ENCODE results near the gene MYO9B.

The MYO9B gene

DNA sequence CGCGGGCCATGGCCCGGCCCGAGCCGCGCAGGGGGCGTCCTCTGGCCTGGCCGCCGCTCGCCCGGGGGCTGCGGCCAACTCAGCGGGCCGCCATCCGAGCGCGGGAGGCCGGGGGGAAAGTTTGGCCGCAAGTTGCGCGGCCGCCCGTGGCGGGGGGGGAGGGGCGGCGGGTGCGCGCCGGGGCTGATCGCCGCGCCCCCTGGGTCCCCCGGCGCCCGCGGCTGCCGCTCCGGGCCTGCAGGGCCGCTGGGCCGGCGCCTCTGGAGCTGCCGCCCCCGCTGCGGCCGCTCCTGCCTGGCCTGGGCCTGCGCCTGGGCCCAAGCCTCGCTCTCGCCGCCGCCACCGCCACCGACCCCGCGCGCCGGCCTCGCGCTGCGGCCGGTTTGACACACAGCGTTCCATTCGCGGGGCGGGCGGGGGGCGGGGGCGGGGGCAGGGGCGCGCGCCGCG lies 170.0 kb downstream of the MYO9B start, which contains the start of gene NR2F6:
TSS of gene NR2F6 (minus strand) at position 385 of the 450 bp plus-strand sequence. CDS start 699 bp downstream, outside the sequence.
- DNase-seq: no peak

DNA sequence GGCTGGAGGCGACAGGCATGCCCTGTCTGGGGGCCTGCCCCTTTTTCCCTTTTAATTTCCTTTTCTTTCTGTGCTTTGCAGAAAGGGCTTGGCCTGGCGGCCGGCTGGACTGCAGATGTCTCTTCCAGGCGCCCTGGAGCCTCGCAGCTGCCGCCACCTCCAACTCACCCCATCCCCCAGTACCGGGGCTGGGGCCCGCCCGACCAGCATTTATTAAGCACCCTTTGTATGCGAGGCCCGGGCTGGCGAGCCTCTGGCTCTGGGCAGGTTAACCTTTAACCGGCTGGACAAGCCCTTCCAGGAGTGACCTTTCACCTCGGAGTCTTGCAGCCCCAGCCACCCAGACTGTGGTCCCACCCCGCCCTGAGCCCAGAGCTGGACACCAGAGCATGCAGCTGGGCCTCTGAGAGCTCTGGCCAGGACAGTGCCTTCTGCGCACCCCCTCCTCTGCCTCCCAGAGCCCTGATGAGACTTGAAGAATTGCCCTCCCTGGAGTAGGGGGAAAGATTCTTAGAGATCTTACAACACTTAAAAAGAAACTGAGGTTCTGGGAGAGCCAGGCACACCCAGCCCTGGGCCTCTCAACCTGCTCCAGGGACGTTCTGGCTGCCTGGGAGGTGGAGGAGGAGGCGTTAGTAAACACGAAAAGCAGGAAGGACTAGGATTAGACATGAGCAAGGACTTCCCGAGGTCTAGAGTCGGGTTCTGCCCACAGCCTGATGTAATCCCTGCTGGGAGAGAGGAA lies 171.3 kb downstream of the MYO9B start:
- no peak for DNase-seq

DNA sequence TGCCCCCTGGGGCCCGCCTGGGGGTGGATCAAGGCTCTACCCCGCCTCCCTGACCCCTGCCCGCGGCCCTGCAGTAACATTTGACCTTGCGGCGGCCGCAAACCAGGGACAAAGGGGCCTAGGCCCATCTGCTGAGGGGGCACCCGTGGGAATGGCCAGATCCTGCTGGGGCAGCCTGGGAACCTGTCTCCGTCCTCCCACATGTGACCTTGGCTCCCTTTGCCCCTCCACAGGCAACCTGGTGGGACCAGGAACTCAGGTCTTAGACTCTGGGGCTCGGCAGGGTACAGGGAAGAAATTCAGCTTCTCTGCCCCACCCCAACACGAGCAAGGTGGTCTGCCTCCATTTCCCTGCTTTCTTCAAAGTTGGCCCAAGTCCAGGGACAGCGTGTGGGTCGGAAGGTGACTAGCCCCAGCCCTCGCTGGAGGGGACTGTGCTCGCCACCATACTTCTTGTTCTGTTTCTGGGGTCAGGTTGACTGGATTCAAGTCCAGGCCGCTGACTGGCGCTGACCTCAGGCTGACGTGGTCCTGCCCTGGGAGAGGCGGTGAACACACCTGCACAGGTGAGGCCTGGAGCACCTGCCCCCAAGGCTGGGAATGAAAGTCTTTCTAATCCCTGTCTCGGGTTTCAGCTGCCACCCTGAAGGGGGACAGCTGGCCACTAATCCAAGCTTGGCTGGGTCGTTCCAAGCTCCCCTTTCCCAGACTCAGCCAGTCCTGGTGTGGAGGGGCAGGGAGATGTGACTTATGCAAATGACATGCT lies 172.6 kb downstream of the MYO9B start:
- DNase-seq: no peak

DNA sequence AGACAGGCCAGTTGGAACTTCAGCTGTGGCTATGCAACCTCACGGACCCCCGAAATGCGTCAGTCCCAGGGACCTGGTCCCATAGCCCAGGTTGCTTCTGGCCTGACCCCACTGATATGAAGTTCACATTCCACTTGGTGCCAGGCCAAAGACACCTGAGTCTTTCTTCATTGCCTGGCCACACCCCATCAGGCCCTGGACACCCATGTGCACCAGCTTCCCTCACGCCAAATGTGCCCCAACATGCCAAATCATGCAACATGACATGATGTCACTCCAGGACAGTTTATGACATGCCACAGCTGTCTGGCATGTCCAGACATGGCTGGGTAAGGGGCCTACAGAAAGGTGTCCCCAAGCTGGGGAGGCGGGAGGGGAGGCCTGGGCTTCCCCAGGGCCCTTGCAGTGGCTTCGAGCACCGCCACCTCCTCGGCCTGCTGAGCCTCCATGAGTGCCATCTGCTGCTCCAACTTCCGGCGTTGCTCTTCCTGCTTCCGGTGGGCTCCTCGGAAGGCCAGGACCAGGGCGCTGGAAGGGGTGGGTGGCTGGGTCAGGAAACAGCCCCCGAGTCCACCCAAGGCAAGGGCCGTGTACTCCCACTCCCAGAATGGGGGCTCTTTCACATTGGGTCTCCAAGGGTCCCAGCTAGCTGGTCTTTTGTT lies 174.4 kb downstream of the MYO9B start:
- no peak for DNase-seq

DNA sequence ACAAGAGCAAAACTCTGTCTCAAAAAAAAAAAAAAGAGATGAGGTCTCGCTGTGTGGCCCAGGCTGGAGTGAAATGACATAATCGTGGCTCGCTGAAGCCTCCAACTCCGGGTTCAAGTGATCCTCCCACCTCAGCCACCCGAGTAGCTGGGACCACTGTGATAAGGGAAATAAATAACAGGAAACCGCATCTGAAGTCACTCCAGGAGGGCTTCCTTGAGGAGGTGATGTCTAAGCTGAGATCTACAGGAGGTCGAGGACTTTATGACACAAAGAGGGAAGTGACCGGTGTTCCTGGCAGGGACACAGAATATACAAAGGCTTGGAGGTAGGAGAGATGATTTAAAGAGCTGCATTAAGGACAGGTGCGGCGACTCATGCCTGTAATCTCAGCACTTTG lies 179.1 kb downstream of the MYO9B start:
- no peak for DNase-seq

DNA sequence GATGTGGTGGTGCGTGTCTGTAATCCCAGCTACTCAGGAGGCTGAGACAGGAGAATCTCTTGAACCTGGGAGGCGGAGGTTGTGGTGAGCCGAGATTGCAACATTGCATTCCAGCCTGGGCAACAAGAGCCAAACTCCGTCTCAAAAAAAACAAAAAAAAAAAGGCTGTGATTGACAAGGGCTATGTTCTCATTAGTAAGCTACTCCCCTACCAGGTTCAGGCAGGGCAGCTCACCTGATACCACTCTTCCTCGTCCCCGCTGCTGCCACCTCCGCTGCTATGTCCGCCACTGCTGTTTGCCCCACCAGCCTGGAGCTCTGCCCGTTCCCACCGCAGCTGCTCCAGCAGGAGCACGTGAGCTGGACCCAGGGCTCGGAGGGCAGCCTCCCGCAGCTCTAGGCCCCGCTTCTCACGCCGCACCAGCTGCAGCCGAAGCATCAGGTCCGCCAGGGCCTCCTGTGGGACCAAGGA lies 179.6 kb downstream of the MYO9B start:
- no peak for DNase-seq

DNA sequence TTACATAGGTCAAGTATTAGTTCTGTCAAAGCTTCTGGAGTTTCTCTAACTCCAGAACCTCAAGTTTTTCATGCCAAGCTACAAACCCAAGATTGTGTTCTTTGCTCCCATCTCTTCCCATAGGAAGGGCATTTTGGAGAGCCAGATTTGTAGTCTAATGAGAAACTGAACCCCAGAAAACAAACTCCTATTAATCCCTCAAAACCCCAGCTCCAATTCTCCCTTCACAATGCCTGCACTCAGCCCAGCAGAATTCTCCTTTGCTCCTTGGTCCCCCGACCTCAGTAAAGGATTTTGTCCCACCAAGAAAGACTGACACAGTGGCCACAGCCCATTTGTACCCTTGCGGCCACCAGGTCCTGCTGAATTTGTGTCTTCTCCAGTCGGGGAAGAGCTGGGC lies 180.6 kb downstream of the MYO9B start:
- DNase-seq: no peak

DNA sequence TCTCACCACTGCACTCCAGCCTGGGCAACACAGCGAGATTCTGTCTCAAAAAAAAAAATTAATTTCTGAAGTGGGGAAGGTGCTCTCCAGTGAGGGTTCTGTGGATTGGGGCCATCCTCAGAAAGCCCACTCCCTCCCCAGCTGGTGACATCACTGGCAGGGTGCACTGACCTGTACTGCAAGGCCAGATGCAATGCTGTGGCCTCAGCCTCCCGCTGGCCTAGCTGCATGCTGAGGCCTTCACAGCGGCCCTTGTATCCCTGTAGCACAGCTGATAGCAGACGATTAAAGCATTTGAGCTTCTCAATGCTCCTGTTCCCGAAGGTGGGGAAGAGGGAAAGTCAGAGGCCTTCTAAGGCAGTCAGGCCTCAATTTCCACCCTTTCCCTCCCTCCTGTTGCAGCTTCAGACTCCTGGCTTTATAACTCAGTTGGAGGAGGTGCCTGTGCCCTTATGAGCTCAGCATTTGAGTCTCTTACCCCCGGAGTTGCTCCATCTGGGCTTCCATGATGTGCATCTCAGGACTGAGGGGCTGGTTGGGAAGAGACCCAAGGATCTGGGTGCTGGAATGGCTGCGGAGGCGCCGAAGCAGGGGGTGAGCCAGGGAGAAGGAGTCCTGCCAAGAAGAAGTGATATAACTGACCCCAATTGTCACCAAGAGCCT lies 183.7 kb downstream of the MYO9B start:
- DNase-seq: no peak

DNA sequence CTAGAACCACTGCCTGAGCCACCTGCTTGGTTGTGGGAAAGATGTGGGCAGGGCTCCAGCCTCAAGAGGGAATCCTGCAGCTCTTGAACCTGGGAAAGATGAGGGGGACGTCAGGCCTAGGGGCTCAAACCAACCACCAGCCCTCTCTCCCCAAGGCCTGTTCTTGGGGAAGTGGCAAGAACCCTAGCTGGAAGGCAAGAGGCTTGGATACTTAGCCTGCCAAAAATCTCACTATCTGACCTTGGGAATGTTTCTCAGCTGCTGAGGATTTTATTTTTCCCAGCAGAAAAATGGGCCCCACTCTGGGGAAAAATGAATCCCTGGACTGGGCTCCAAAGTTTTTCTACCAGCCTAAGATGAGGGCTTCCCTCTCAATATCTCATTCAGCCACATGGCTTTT lies 184.4 kb downstream of the MYO9B start:
- no peak for DNase-seq

DNA sequence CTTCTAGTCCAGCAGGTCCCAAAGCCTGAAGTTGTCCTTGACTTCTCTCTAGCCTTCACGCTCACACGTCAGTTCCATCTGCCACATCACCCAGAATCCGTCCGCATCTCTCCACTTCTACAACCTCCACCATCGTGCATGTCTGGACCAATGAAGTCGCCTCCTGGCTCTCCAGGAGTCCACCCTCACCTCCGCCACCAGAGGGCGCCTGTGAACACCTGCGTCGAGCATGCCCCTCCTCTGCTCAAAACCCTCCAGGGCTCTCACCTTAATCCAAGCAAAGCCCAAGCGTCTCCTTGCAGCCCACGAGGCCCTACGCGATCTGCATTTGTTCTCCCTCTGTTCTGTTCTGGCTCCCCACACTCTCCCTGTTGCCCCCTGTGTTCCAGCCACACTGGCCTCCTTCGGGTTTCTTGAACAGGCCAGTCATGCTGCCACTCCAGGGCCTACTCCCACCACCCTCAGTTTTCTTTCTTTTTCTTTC lies 185.3 kb downstream of the MYO9B start:
- peak; percentile 74 to 86 (median 84) for DNase-seq

DNA sequence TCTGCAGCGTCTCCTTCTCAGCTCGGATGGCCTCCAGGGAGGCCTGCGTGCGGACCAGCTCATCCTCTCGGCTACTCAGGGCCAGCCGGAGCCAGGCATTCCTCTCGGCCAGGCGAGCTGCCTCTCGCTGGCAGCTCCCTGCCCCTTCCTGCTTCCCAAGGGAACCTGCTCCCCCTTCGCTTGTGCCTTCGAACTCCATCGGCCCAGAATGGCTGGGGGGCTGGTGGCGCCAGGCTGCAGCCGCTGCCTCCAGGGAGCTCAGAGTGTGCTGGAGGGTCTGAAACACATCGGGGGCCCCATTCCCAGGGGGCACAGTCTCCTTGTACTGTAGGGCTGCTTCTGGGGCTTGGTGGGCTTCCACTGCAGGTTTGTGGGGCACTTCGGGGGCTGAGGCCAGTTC lies 187.0 kb downstream of the MYO9B start:
- no peak for DNase-seq
